Hematopoietic multipotent progenitor cell treated with erythropoietin and hydrocortisone succinate and interleukin-3 and kit ligand, for 17 days (in vitro differentiated cells): ENCODE measurements around the gene TOMM5.
"Not testable (repeated sequence)": the region's sequence is repeated elsewhere in the genome, so short reads cannot be mapped to it uniquely, and the experiment has no call there.

Source experiments
- DNase-seq: peaks from one replicate; pipeline ENCODE4 v3.0.0-alpha.2; 2015; ENCODE audit warnings: low spot score

The TOMM5 gene

GRCh38 chr9:37611014-37611413, 18.6 kb upstream of the TOMM5 start:
- DNase-seq = no peak

GRCh38 chr9:37609735-37610397, 17.5 kb upstream of the TOMM5 start:
- DNase-seq = no peak

- DNase-seq = no peak
Measured at GRCh38 chr9:37608250-37608649, 15.9 kb upstream of the TOMM5 start.

GRCh38 chr9:37604296-37604695, 11.9 kb upstream of the TOMM5 start:
- no peak for DNase-seq

GRCh38 chr9:37602817-37603216, 10.4 kb upstream of the TOMM5 start:
- no peak for DNase-seq

- not testable (repeated sequence) for DNase-seq
Measured at GRCh38 chr9:37602061-37602460, 9.7 kb upstream of the TOMM5 start.

GRCh38 chr9:37596504-37596903, 4.1 kb upstream of the TOMM5 start:
- DNase-seq = no peak

- no peak for DNase-seq
Measured at GRCh38 chr9:37593883-37594448, 1.6 kb upstream of the TOMM5 start.

GRCh38 chr9:37587521-37587920, 4.9 kb downstream of the TOMM5 start:
- DNase-seq = no peak

GRCh38 chr9:37583522-37584121, 8.8 kb downstream of the TOMM5 start:
- no peak for DNase-seq

- DNase-seq = peak; percentile 49
Measured at GRCh38 chr9:37582548-37583157, 9.7 kb downstream of the TOMM5 start.

GRCh38 chr9:37575921-37576721, 16.3 kb downstream of the TOMM5 start, which contains the start of gene FBXO10:
FBXO10 (minus strand) TSS chr9:37576380; CDS start chr9:37541768, 34,612 bp downstream.
- no peak for DNase-seq

GRCh38 chr9:37575511-37575914, 16.9 kb downstream of the TOMM5 start:
- DNase-seq = no peak

- no peak for DNase-seq
Measured at GRCh38 chr9:37575001-37575400, 17.4 kb downstream of the TOMM5 start.

- DNase-seq = no peak
Measured at GRCh38 chr9:37574241-37574721, 18.1 kb downstream of the TOMM5 start.

- no peak for DNase-seq
Measured at GRCh38 chr9:37571282-37571681, 21.1 kb downstream of the TOMM5 start.

GRCh38 chr9:37566716-37567115, 25.7 kb downstream of the TOMM5 start:
- no peak for DNase-seq

GRCh38 chr9:37565661-37566618, 26.5 kb downstream of the TOMM5 start:
- no peak for DNase-seq

GRCh38 chr9:37564916-37565315, 27.5 kb downstream of the TOMM5 start:
- DNase-seq = no peak

GRCh38 chr9:37563806-37564513, 28.4 kb downstream of the TOMM5 start:
- no peak for DNase-seq
